Upper lobe of left lung (tissue), 6 donors: Measurements from ENCODE around the gene IL7R. TPM values are rescaled to one million over a fixed set of nuclear protein-coding genes. Genes with fewer than 3 reads are reported as not detected.

Experiments used
- ATAC-seq, 2 donors: fragments of 200-7000 bp; cut with Tn5 transposase; one replicate each; pipeline ENCODE4 v1.9.1; 2022; ENCODE audit warnings: mild to moderate bottlenecking in 2 of 2, moderate library complexity in 2 of 2; ENCODE audit not compliant: low FRiP score in 2 of 2
- DNase-seq, 2 donors: peaks; one replicate each; pipeline ENCODE4 v3.0.0-alpha.2; 2019 to 2020
- H3K27ac ChIP-seq, 4 donors: fragments of 200-600 bp; sonication (generic); one replicate each; pipeline ENCODE4 v1.5.1; 2016 to 2019
- H3K27me3 ChIP-seq, 4 donors: fragments of 200-600 bp; sonication (generic); one replicate each; pipeline ENCODE4 v1.5.1; 2017 to 2019
- H3K36me3 ChIP-seq, 4 donors: fragments of 200-600 bp; sonication (generic); one replicate each; pipeline ENCODE4 v1.5.1; 2016 to 2019
- H3K4me1 ChIP-seq, 4 donors: fragments of 200-600 bp; sonication (generic); one replicate each; pipeline ENCODE4 v1.5.1; 2018 to 2019
- H3K4me3 ChIP-seq, 4 donors: fragments of 200-600 bp; sonication (generic); one replicate each; pipeline ENCODE4 v1.5.1; 2017 to 2019; ENCODE audit warnings: mild to moderate bottlenecking in 2 of 4, moderate library complexity in 1 of 4
- H3K9me3 ChIP-seq, 4 donors: fragments of 200-600 bp; sonication (generic); one replicate each; pipeline ENCODE4 v1.5.1; 2018 to 2019
- EP300 ChIP-seq, 4 donors: sonication (generic); formaldehyde crosslinking; IDR thresholded peaks; one replicate each; pipeline ENCODE4 v1.5.1; 2017; ENCODE audit warnings: antibody characterized with exemption in 4 of 4, control low read depth in 2 of 4
- POLR2A ChIP-seq, 4 donors: fragments of 450-650 bp; IDR thresholded peaks; one replicate each; pipeline ENCODE4 v1.5.1; 2016 to 2017; ENCODE audit warnings: antibody characterized with exemption in 4 of 4, mild to moderate bottlenecking in 2 of 4
- POLR2AphosphoS5 ChIP-seq, 2 donors: sonication (generic); formaldehyde crosslinking; IDR thresholded peaks; one replicate each; pipeline ENCODE4 v1.5.1; 2017; ENCODE audit warnings: antibody characterized with exemption in 2 of 2
- WGBS, 2 donors: methylation state at CpG; one replicate each; pipeline ENCODE4 v1.1.5; 2017 to 2018; 5-methylcytosine and 5-hydroxymethylcytosine counted together
- total RNA-seq, 6 donors: library from RNA; depleted of rRNA in 4 of 6; stranded (reverse); fragments of >200 nt in 4 of 6; gene quantifications; one replicate each; pipeline versions ENCODE4 v1.1.0 to v1.2.1, GENCODE V29; 2016 to 2021
- TF ChIP-seq, protein P1 (sequence below), 6 experiments: fragments of 450-650 bp in 4 of 6; fragments of 200-600 bp in 2 of 6; sonication (generic) in 2 of 6; IDR thresholded peaks; one replicate each; pipeline ENCODE4 v1.5.1; 2016 to 2019; ENCODE audit warnings: antibody characterized with exemption in 6 of 6
- donor health status: DM: no; HTN: no; CAD: no; lungs with moderate emphysema.
- donor health status: DM: no; HTN: yes; CAD: no; lungs with severe emphysema.

The IL7R gene
- total RNA-seq, 6 donors from 2014 or later, result 86.8 to 139 (median 94.7) TPM

- no peak overlapping the region for H3K27ac ChIP-seq
- H3K4me3 ChIP-seq, result no peak overlapping the region
- H3K27me3 ChIP-seq, result no peaks in the 10 kb centered on the region
- TF ChIP-seq, protein P1, sequence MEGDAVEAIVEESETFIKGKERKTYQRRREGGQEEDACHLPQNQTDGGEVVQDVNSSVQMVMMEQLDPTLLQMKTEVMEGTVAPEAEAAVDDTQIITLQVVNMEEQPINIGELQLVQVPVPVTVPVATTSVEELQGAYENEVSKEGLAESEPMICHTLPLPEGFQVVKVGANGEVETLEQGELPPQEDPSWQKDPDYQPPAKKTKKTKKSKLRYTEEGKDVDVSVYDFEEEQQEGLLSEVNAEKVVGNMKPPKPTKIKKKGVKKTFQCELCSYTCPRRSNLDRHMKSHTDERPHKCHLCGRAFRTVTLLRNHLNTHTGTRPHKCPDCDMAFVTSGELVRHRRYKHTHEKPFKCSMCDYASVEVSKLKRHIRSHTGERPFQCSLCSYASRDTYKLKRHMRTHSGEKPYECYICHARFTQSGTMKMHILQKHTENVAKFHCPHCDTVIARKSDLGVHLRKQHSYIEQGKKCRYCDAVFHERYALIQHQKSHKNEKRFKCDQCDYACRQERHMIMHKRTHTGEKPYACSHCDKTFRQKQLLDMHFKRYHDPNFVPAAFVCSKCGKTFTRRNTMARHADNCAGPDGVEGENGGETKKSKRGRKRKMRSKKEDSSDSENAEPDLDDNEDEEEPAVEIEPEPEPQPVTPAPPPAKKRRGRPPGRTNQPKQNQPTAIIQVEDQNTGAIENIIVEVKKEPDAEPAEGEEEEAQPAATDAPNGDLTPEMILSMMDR (IDR thresholded peaks at IDR 0.05), result peak in 1 of 6 experiments; percentile 32
- TF ChIP-seq POLR2A (IDR thresholded peaks at IDR 0.05), result no peak
- peak in 1 of 2 donors; percentile 47 for ATAC-seq
- H3K4me1 ChIP-seq, result no peaks in the 10 kb centered on the region
- WGBS, 2 donors, result 90 to 94% methylated on average over 10 of the region's 10 CpGs
- H3K36me3 ChIP-seq, result no peaks in the 10 kb centered on the region
- no peaks in the 10 kb centered on the region for H3K9me3 ChIP-seq
- no peak for DNase-seq
Observed at GRCh38 chr5:35815089-35815936, 41.4 kb upstream of the IL7R start.

DNA sequence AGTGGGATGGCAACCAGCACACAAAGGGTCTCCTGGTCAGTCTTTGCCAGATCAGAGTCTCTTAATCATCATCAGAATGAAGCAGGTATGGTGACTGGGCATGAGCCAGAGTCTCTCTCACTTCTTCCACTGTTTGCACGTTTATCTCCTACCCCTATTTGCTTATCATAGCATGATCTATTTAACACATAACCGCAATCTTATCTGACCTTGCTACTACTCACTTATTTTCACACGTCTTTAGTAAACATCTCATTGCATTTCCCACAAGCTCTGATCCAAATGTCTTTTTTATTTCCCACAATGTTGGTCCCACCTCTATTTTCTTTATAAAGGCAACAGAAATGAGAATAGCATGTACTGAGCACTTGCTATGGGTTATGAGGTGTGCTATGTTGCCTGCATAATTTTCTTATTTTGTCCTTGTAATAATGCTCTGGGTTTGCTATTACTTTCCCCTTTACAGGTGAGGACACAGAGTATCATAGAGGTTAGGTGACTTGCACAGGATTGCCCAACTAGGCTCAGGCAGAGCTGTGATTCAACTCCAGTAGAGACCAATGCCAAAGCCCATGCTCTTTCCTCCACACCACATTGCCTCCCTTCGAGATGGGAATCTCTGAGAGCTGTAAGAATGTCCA, 39.7 kb upstream of the IL7R start:
- no peaks in the 10 kb centered on the region for H3K4me1 ChIP-seq
- H3K27ac ChIP-seq, result no peak overlapping the region
- 40 to 48% methylated on average over 4 of the region's 4 CpGs for WGBS, 2 donors

DNA sequence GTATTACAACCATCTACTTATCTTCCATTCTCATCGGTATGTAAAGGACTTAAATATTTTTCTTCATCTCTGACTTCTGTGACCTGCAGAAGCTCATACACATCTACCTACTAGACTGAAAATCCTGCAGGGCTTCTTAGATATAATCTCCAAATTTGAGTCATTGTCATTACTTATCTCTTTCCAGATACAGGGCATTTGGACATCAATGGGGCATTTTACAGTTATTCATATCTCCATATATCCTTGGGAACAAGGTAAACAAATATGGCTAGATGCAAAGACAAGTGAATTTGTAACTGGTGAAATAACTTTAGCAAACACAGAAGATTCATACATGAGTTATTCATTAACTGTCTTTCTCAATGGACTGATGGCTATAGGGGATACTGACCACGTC, 37.7 kb upstream of the IL7R start:
- TF ChIP-seq EP300 (IDR thresholded peaks at IDR 0.05) (no peak), POLR2AphosphoS5 (IDR thresholded peaks at IDR 0.05) (no peak), POLR2A (IDR thresholded peaks at IDR 0.05) (no peak)
- TF ChIP-seq, protein P1 (IDR thresholded peaks at IDR 0.05), result no peak
- no peak overlapping the region for H3K4me3 ChIP-seq

More for the DNA sequence above, 39.7 kb upstream of the IL7R start:
- H3K36me3 ChIP-seq, result no peaks in the 10 kb centered on the region
- DNase-seq (no peak), ATAC-seq (no peak)
- TF ChIP-seq POLR2A (IDR thresholded peaks at IDR 0.05), result peak in 1 of 4 donors; percentile 39
- TF ChIP-seq EP300 (IDR thresholded peaks at IDR 0.05), result peak in 1 of 4 donors; percentile 1
- TF ChIP-seq, protein P1 (IDR thresholded peaks at IDR 0.05), result no peak
- TF ChIP-seq POLR2AphosphoS5 (IDR thresholded peaks at IDR 0.05), result no peak
- no peaks in the 10 kb centered on the region for H3K9me3 ChIP-seq
- H3K4me3 ChIP-seq, result no peak overlapping the region
- H3K27me3 ChIP-seq, result no peaks in the 10 kb centered on the region

DNA sequence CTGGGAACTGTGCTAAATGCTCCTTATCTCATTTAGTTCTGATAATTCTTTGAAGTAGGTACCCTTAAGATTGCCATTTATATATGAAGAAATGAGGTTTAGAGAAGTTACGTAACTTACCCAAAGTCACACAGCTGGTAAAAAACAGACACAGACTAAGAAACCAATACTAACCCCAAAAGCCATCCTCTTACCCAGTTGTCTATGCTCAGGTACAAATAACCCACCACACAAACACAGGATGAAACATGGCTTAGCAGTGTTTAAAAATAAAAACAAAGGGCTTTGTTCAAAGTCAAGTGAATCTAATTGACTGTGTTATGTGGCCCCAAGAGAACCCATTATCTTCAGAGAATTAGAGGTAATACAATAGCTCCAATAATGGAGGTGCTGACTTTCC, 37.0 kb upstream of the IL7R start:
- WGBS, 2 donors, result 85% methylated on average over 1 of the region's 1 CpG
- Histone ChIP-seq H3K27me3 (no peaks in the 10 kb centered on the region), H3K27ac (no peak overlapping the region), H3K4me3 (no peak overlapping the region), H3K36me3 (no peaks in the 10 kb centered on the region), H3K4me1 (no peaks in the 10 kb centered on the region), H3K9me3 (no peaks in the 10 kb centered on the region)
- ATAC-seq (no peak), DNase-seq (no peak)
- TF ChIP-seq POLR2A (IDR thresholded peaks at IDR 0.05), result no peak
- TF ChIP-seq, protein P1 (IDR thresholded peaks at IDR 0.05), result no peak
- TF ChIP-seq POLR2AphosphoS5 (IDR thresholded peaks at IDR 0.05), result no peak
- no peak for TF ChIP-seq EP300 (IDR thresholded peaks at IDR 0.05)

More for the DNA sequence above, 37.7 kb upstream of the IL7R start:
- DNase-seq, result no peak
- WGBS, 2 donors, result 90 to 93% methylated on average over 2 of the region's 2 CpGs
- Histone ChIP-seq H3K36me3 (no peaks in the 10 kb centered on the region), H3K9me3 (no peaks in the 10 kb centered on the region), H3K27ac (no peak overlapping the region), H3K27me3 (no peaks in the 10 kb centered on the region), H3K4me1 (no peaks in the 10 kb centered on the region)
- ATAC-seq, result no peak
